Subcutaneous abdominal adipose tissue (tissue), 5 donors: ENCODE results near the gene EPHA6.

Experiments used
- H3K27ac ChIP-seq: one replicate; pipeline ENCODE4 v1.7.0; 2013; ENCODE audit warnings: low read depth, mild to moderate bottlenecking, inconsistent platforms, low read length, moderate library complexity
- H3K27me3 ChIP-seq, 5 donors: one replicate each; pipeline ENCODE4 v1.7.0; 2013; ENCODE audit warnings: low read length in 5 of 5, inconsistent platforms in 1 of 5; ENCODE audit not compliant: control insufficient read depth in 5 of 5, insufficient read depth in 4 of 5
- H3K36me3 ChIP-seq, 5 donors: one replicate each; pipeline ENCODE4 v1.7.0; 2013; ENCODE audit warnings: low read length in 5 of 5; ENCODE audit not compliant: control insufficient read depth in 5 of 5, insufficient read depth in 5 of 5
- H3K4me1 ChIP-seq, 5 donors: one replicate each; pipeline ENCODE4 v1.7.0; 2013; ENCODE audit warnings: low read length in 5 of 5, mild to moderate bottlenecking in 3 of 5, moderate library complexity in 1 of 5; ENCODE audit not compliant: control insufficient read depth in 5 of 5, insufficient read depth in 5 of 5
- H3K4me3 ChIP-seq, 5 donors: one replicate each; pipeline ENCODE4 v1.7.0; 2013; ENCODE audit warnings: low read length in 5 of 5, low read depth in 1 of 5
- H3K9ac ChIP-seq, 5 donors: one replicate each; pipeline ENCODE4 v1.7.0; 2013; ENCODE audit warnings: low read length in 5 of 5, mild to moderate bottlenecking in 4 of 5, moderate library complexity in 3 of 5
- H3K9me3 ChIP-seq, 5 donors: one replicate each; pipeline ENCODE4 v1.7.0; 2013; ENCODE audit warnings: low read length in 5 of 5; ENCODE audit not compliant: control insufficient read depth in 5 of 5
- donor health status: healthy.
- donor health status: healthy.
- donor health status: healthy.
- donor health status: healthy.
- donor health status: healthy.

EPHA6 gene

GRCh38 chr3:97360804-97361203 is 546.4 kb downstream of the EPHA6 start:
- Histone ChIP-seq H3K36me3 (no peaks in the 10 kb centered on the region), H3K27ac (no peak overlapping the region), H3K4me1 (no peaks in the 10 kb centered on the region), H3K9ac (no peak overlapping the region), H3K27me3 (no peaks in the 10 kb centered on the region), H3K4me3 (no peak overlapping the region), H3K9me3 (peaks cover 0 to 6% (median 0%) of the 10 kb centered on the region in 5 donors)

- no peaks in the 10 kb centered on the region for H3K4me1 ChIP-seq
- peaks cover 0 to 5% (median 3%) of the 10 kb centered on the region in 5 donors for H3K9me3 ChIP-seq
- H3K27me3 ChIP-seq: no peaks in the 10 kb centered on the region
- H3K4me3 ChIP-seq: no peak overlapping the region
- H3K9ac ChIP-seq: no peak overlapping the region
- H3K27ac ChIP-seq: no peak overlapping the region
- no peaks in the 10 kb centered on the region for H3K36me3 ChIP-seq
Measured at GRCh38 chr3:97384583-97384982, 570.2 kb downstream of the EPHA6 start.

- no peaks in the 10 kb centered on the region for H3K36me3 ChIP-seq
- no peak overlapping the region for H3K9ac ChIP-seq
- H3K9me3 ChIP-seq: peaks cover 0 to 5% (median 3%) of the 10 kb centered on the region in 5 donors
- no peaks in the 10 kb centered on the region for H3K27me3 ChIP-seq
- no peaks in the 10 kb centered on the region for H3K4me1 ChIP-seq
- no peak overlapping the region for H3K27ac ChIP-seq
- H3K4me3 ChIP-seq: no peak overlapping the region
Measured at GRCh38 chr3:97388774-97389173, 574.4 kb downstream of the EPHA6 start.

GRCh38 chr3:97389936-97390335 is 575.5 kb downstream of the EPHA6 start:
- H3K9me3 ChIP-seq: peaks cover 0 to 5% (median 3%) of the 10 kb centered on the region in 5 donors
- H3K27me3 ChIP-seq: no peaks in the 10 kb centered on the region
- H3K4me1 ChIP-seq: no peaks in the 10 kb centered on the region
- no peak overlapping the region for H3K4me3 ChIP-seq
- H3K9ac ChIP-seq: no peak overlapping the region
- no peaks in the 10 kb centered on the region for H3K36me3 ChIP-seq
- no peak overlapping the region for H3K27ac ChIP-seq

GRCh38 chr3:97391167-97391566 is 576.8 kb downstream of the EPHA6 start:
- peaks cover 0 to 5% (median 3%) of the 10 kb centered on the region in 5 donors for H3K9me3 ChIP-seq
- H3K9ac ChIP-seq: no peak overlapping the region
- H3K4me3 ChIP-seq: no peak overlapping the region
- no peaks in the 10 kb centered on the region for H3K27me3 ChIP-seq
- H3K36me3 ChIP-seq: no peaks in the 10 kb centered on the region
- no peaks in the 10 kb centered on the region for H3K4me1 ChIP-seq
- H3K27ac ChIP-seq: no peak overlapping the region

- H3K27ac ChIP-seq: no peak overlapping the region
- no peaks in the 10 kb centered on the region for H3K4me1 ChIP-seq
- H3K36me3 ChIP-seq: no peaks in the 10 kb centered on the region
- H3K9me3 ChIP-seq: no peaks in the 10 kb centered on the region
- H3K4me3 ChIP-seq: no peak overlapping the region
- no peaks in the 10 kb centered on the region for H3K27me3 ChIP-seq
- no peak overlapping the region for H3K9ac ChIP-seq
Measured at GRCh38 chr3:97409612-97410011, 595.2 kb downstream of the EPHA6 start.

- no peak overlapping the region for H3K4me3 ChIP-seq
- no peaks in the 10 kb centered on the region for H3K4me1 ChIP-seq
- H3K9ac ChIP-seq: no peak overlapping the region
- H3K27me3 ChIP-seq: no peaks in the 10 kb centered on the region
- H3K27ac ChIP-seq: no peak overlapping the region
- peaks cover 0 to 6% (median 0%) of the 10 kb centered on the region in 5 donors for H3K9me3 ChIP-seq
- no peaks in the 10 kb centered on the region for H3K36me3 ChIP-seq
Measured at GRCh38 chr3:97421565-97421964, 607.2 kb downstream of the EPHA6 start.

GRCh38 chr3:97425002-97425401 is 610.6 kb downstream of the EPHA6 start:
- Histone ChIP-seq H3K4me3 (no peak overlapping the region), H3K9me3 (peaks cover 0 to 11% (median 0%) of the 10 kb centered on the region in 5 donors), H3K36me3 (no peaks in the 10 kb centered on the region), H3K27ac (no peak overlapping the region), H3K4me1 (no peaks in the 10 kb centered on the region), H3K9ac (no peak overlapping the region), H3K27me3 (no peaks in the 10 kb centered on the region)

GRCh38 chr3:97430601-97431000 is 616.2 kb downstream of the EPHA6 start:
- no peaks in the 10 kb centered on the region for H3K36me3 ChIP-seq
- H3K27ac ChIP-seq: no peak overlapping the region
- H3K9me3 ChIP-seq: peaks cover 0 to 4% (median 0%) of the 10 kb centered on the region in 5 donors
- H3K4me3 ChIP-seq: no peak overlapping the region
- H3K4me1 ChIP-seq: peaks cover 0 to 2% (median 0%) of the 10 kb centered on the region in 5 donors
- no peak overlapping the region for H3K9ac ChIP-seq
- no peaks in the 10 kb centered on the region for H3K27me3 ChIP-seq

GRCh38 chr3:97432914-97433313 is 618.5 kb downstream of the EPHA6 start:
- Histone ChIP-seq H3K27ac (no peak overlapping the region), H3K27me3 (no peaks in the 10 kb centered on the region), H3K9me3 (no peaks in the 10 kb centered on the region), H3K36me3 (no peaks in the 10 kb centered on the region), H3K9ac (no peak overlapping the region), H3K4me1 (peaks cover 0 to 2% (median 0%) of the 10 kb centered on the region in 5 donors), H3K4me3 (no peak overlapping the region)

- Histone ChIP-seq H3K9me3 (no peaks in the 10 kb centered on the region), H3K4me1 (no peaks in the 10 kb centered on the region), H3K36me3 (no peaks in the 10 kb centered on the region), H3K27ac (no peak overlapping the region), H3K27me3 (no peaks in the 10 kb centered on the region), H3K9ac (no peak overlapping the region), H3K4me3 (no peak overlapping the region)
Measured at GRCh38 chr3:97438131-97438530, 623.7 kb downstream of the EPHA6 start.
